Stimulated activated CD8-positive, alpha-beta memory T cell treated with anti-CD3 and anti-CD28 coated beads, Interleukin-12 subunit alpha, Interleukin-12 subunit beta, amount 100 ng/mL, for 1 hour (primary cell): ENCODE data around the gene TOP3B.
"Not testable (repeated sequence)": the region's sequence is repeated elsewhere in the genome, so short reads cannot be mapped to it uniquely, and the experiment has no call there.

ENCODE experiments used
- DNase-seq: peaks from one replicate; pipeline ENCODE4 v3.0.0-alpha.2; 2020; ENCODE audit warnings: low read depth

The TOP3B gene

DNA sequence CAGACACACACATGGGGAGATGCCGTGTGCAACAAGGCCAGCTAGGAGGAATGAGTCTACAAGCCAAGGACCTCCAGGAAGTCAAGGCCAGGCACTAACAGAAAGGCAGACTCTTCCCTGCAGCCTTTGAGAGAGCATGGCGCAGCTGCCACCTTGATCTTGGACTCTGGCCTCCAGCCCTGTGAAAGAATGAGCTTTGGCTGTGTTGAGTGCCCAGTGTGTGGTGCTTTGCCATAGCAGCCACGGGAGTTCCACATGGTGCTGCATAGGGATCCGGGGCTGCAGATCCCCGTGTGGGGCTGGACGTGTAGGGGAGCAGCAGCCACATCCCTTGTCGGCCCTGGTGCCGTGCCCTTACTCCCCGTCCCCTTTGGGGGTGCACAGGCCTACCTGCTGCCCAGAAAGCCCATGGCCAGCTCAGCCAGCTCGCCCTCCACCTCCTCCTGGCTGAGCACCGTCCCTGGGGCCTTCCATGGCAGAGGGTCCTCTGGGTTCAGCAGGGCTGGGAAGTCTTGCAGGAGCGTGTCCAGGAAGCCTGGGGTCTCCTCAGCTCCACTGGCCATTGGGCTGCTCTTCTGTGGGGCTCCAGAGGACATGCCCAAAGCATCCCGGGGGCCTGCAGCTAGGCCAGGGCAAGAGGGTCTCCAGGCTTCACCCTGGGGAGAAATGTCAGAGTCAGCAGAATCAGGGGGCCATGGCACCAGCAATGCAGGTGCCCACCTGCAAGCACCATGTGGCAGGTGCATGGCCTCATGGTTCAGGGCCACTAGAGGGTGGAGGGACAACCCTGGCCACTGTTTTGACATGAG lies 36.9 kb downstream of the TOP3B start:
- no peak for DNase-seq

DNA sequence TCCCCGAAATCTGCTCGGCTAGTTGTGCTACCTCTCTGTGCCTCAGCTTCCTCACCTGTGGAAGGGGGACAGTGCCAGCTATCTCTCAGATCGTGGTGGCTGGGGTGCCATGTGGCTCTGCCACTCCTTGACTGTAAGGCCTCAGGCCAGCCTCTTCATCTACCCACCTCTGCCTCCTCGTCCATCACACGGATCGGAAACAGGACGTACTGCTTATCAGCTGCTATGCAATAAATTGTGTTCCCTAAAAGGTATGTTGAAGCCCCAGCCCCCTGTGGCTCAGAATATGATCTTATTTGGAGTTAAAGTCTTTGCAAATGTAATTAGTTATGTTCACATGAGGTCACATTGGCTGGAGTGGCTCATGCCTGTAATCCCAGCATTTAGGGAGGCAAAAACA lies 37.7 kb downstream of the TOP3B start:
- DNase-seq = no peak

DNA sequence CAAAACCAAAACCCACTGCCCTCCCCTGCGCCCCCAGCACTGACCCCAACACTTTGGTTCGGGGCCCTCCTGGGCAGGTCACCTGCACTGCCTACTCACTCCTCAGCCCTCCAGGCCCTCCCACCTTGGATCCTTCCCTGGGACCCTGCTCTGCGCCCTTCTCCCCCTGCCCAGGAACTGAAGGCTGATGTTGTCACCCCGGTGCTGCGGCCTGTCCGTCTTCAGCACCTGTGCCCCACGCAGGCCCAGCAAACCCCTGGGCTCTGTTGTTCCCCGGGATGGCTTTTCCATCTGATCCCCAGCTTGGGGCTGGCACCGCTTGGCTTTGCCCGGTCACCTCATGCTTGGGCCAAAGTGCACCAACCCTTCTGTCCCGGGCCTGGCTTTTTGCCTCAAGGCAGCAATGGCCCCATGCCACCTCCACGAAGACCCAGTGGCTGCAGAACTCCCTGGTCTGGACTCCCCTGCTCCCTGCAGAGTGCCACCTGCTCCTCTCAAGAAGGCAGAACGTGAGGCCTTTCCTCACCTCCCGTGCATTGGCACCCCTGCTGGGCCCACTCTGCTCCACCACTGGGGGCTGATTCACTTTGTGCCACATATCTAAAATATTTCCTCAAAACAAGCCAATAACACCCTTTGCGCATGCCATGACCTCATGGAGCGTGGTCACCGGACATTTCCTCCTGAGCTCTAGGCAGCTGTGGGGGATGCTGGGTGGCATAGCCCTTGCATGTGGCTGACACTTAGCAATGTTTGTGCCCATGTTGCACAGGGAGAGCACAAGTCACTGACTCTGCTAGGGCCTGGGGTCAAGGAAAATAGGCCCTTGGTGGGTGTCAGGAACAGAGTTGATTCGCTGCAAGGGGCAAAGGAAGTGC lies 38.8 kb downstream of the TOP3B start:
- DNase-seq = no peak

DNA sequence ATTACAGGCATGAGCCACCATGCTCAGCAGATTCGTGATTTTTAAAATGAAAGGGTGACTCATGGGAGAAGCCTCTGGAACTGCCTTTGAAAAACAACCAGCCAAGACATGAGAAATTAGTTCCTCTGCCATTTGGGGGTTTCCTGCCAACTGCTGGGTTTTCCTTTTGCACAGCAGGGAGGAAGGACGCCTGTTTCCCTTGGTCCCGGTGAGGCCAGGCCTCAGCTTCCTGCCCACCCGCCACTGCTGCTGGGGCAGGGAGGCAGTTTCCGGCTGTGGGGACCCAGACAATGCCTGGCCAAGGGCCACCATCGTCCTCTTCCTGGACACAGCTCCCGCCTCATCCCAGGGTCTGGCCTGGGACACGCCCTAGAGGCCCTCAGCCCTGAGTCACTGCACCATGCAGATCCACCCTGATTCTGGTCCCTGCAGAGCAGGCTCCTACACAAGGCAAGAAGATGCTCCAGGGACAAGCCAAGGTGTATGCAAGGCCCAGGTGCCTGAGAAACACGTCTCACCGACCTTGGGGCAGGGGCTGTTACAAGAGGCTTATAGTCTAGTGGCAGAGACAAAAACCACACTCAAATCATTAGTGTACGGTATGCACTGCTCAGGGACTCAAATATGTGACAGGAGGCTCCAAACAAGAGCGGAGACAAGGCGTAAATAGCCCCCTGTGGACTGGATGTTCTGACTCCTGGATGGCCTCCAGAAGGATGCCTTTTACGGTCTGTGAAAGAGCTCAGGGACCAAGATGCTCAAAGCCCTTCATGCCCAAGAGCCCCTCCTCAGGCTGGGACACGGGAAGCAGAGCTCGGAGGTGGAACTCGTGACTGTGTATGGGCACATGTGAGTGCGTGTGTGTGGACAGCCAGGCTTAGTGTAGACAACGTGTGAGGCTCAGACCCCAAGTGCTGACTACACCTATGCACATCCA lies 39.9 kb downstream of the TOP3B start:
- DNase-seq = no peak

DNA sequence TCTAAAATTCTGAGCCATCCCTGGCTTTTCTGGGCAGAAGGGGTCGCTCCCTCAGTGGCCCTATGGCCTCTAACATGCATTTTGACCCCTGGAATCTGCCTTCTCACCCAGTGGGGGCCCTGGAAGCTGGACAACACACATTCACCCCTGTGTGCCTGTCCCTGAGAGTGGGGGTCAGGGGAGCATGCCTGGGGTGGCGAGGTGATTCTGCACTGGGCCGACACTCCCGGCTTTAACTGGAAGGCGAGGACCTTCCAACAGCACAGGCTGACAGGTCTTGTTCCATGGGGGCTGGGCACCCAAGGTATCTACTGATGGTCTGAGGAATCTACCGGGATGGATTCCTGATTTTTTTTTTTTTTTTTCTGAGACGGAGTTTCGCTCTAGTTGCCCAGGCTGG lies 40.7 kb downstream of the TOP3B start:
- DNase-seq = no peak

DNA sequence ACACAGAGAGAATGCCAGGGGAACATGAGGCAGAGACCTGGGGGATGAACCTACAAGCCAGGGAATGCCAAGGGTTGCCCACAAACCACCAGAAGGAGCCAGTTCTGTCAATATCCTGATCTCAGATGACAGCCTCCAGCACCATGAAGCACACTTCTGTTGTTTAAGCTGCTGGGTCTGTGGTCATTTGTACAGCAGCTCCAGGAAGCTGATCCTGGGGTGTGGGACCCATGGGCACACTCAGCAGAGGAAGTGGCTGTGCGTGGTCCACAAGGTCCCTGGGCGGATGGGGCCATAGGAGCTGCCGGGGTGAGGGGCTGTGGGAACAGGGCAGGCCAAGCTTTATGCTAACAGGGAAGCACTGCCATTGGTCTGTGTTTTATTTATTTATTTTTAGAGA lies 42.1 kb downstream of the TOP3B start:
- DNase-seq = no peak

DNA sequence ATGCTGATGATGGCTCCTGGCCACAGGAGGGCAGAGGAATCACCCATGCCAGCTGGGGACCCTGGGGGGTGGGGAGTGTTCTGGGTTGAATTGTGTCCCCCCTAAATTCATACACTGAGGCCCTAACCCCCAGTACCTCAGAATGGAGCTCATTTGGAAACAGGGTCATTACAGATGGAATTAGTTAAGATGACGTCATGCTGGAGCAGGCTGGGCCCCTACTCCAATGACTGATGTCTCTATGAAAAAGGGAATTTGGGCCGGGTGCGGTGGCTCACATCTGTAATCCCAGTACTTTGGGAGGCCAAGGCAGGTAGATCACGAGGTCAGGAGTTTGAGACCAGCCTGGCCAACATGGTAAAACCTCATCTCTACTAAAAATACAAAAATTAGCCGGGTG lies 42.7 kb downstream of the TOP3B start:
- DNase-seq = not testable (repeated sequence)

DNA sequence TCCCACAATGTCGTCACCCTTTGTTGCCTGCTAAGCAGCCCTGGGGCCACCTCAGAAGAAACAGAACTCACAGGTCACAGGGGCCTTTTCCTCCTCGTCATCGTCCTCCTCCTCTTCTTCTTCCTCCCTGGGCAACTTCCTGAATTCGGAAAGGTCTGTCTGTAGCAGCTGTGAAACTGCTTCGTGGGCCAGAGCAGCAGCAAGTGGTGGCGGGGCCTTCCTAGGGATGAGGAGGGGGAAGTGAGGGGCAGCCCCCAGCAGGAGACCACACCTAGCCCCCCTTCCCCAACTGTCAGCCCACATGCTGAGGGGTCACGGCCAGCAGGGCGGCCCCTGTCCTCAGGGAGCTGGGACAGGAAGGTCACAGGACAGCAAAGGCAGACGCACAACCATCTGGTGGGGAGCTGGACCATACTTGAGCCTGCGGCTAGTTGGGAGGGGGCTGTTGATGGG lies 43.1 kb downstream of the TOP3B start:
- no peak for DNase-seq

DNA sequence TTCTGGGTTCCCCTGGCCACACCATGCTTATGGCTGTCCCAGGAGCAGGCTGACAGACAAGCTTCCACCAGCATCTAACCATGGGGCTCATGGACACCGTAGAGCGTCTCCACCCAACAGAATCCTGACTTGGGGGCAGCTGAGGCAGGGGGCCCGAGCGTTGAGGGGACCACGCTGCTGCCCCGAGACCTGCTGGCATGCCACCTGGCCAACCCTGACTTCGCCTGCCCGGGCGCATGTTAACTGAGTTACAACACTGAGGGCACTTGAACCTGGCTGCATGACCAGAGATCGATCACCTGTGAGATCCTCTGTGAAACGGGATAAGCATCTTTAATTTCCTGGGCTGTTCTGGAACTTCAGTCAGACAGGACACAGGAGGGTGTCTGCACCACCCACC lies 43.7 kb downstream of the TOP3B start:
- DNase-seq = no peak

DNA sequence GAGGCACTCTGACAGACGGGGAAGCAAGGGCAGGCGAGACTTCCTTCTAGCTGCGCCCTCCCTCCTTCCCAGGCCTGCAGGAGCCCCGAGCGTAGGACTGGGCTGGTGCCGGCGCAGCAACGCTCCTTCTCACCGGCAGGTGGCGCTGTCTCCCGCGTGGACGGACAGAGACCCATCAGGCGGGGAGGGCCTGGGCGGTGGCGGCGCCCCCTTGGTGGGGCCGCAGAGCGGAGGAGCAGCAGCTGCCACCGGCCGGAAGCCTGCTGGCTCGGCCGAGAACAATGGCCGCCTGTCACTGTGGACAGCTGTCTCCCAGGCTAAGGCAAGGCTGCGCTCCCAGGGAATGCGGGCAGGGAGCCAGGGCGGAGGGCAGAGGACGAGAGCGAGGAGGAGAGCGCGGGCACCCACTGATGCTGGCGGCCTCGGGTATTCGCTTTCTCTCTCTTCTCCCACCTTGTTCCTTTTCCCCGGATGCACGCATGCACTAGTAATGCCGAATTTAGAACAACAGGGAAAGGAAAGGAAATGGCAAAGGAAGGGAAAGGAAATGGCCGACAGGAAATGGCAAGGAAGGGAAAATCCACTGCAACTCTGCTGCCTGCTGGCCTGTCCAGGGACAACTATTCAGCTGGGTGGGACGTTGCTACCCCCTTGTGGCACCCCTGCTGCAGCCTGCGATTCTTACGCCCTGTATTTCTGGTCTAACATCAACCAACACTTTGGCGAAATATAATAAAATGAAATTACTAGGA lies 44.3 kb downstream of the TOP3B start:
- DNase-seq = peak; percentile 86

DNA sequence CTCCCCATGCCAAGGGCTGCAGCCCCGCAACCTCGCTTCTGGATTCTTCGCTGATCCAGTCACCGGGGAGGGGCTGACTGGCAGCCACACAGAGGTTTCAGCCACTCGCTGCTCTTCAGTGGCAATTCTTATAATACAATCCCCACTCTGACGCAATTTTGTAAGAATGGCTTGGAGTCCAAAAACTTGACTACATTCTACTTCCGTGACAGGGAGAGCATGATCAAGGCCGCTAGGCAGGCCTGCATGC lies 44.8 kb downstream of the TOP3B start:
- no peak for DNase-seq

DNA sequence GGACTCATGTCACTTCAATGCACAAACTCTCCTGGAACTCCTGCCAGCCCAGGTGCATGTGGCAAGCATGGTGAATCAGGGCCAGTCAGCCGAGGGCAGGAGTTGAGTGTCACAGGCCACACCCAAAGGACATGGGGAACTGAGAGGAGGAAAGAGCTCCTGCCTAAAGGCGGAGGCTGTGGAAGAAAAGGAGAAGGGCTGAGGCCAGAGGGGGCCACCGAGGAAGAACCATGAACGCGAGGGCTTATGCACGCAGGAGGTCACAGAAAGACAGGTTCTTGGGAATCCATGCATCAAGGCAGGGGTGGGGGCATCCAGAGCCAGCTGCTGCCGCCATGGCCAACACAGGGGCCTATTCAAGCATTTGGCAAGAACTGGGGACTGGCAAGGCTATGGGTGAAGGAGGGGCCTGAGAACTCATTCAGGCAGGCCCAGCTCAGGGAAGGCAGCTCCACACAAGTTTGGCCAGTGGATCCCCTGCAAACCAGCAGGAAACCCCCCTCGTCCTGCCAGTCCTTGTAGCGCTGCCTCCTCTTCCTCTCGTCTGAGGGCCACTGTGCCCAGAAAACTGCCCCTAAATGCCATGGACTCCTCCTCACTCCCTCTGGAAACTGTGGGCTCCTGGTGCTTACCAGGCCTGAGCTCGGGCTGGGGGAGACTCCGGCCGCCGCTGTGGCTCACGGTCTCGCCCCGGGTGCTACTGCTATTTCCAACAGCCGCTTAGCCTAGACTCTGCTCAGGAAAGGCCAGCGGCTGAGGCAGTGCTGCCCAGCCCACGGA lies 45.4 kb downstream of the TOP3B start:
- DNase-seq = no peak

DNA sequence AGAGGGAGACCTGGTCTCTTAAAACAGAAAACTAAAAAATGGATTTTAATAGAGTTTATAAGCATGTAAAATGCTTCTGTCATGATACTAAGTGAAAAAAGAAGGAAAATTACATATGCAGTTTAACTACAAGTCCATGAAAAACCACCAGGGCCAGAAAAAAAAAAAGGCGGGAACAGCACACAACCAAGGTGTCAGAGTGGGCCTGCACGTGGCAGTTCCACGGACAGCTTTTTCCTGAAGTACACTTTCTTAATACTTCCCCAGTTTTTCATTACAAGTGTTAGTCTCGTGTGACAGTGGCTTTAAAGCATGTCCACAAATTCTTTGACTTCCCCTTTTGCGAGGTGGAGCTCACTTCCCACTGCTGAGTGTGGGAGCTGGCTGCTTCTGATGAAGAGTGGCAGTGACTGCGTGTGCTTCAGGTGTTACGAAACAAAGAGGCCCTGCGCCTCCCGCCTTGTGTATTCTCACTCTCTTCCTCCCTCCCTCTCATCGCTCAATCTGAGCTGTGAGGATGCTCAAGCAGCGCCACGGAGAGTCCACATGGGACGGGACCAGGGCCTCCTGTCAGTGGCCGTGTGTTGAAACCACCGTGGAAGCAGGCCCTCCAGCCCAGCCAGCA lies 46.3 kb downstream of the TOP3B start:
- DNase-seq = no peak

DNA sequence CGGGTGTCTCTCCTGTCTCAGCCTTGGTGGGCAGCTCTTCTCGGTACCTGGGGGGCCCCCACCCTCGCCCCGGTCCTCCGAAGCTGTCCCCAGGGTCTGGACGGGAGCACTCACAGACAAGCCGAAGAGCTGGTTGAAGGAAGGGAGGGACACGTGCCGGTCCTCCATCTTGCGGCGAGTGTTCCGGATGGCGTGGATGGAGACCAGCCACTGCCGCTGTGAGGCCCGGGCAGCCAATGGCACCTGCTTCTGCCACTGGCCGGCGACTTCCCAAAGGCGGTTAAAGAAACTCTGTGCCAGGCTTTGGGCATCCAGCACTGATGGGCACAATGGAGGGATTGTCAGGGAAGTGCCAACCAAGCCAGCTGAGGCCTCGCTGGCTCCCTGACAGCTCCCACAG lies 48.7 kb downstream of the TOP3B start:
- DNase-seq = no peak

DNA sequence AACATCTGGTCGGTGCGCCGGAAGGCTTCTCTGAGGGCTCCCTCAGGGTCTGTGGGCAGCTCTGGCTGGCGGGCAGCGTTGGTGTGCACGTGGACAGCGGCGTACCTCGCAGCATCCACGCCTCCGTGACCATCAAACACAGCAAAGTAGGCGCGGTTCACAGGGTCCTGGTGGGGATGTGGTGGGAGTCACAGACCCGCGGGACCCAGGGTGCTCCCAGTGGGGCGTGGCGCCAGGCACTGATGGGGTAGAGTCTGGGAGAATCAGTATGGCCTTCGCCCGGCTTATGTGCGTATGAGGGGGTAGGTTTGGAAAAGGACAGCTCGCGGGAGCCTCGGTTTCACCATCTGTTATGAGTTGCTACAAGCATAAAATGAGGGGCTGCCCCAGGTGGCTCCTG lies 49.2 kb downstream of the TOP3B start:
- DNase-seq = no peak

DNA sequence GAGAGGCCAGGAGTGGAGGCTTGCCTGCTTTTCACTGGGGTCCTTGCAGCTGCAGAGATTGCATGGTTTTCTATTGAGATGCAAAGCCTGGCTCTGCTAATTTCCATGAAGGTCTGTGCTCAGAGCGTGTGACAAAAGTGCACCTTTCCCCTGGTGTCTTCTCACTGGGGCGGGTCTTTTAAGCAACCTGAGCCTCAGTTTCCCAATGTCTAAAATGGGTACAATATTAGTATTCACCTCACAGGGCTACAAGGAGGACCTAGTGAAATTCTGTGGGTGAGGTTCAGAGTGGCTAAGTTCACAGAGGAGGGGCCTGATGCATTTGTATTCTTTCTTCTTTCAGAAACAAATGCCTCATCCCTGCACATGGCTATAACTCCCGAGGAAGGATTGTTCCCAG lies 50.2 kb downstream of the TOP3B start:
- DNase-seq = no peak

DNA sequence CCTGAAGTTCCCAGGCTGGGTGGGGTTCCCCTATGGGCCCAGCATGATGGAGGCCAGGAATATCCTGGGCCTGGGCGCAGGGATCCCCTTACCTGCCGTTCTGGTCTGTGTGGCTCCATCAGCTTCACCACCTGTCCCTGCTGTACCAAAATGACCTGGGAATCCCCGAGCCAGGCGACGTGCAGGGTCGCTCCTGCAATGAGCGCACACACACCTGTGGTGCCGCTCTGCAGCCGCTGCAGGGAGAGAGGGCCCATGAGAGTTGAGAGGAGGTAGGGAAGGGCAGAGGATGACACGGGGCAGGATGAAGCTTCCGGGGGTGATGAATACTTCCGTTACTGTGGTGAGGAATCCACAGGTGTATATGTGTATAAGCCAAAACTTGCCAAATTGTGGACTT lies 51.5 kb downstream of the TOP3B start:
- DNase-seq = no peak

DNA sequence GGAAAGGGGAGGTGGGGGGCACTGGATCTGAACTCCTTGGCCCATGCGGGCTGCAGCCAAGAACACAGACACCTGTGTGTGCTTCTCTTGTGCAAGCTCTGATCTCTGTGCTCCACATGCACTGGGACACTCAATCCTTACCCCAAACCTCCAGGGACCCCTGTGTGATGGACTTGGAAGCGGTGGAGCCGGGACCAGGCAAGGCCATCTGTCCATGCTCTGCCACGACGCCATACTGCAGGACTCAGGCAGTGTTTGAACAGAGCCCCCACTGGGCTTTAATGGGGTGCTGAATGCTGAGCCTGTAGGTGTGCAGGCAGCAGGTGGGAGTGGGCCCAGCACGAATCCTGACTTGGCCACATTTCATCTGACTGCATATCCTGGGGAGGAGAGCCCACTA lies 53.3 kb downstream of the TOP3B start:
- DNase-seq = no peak

DNA sequence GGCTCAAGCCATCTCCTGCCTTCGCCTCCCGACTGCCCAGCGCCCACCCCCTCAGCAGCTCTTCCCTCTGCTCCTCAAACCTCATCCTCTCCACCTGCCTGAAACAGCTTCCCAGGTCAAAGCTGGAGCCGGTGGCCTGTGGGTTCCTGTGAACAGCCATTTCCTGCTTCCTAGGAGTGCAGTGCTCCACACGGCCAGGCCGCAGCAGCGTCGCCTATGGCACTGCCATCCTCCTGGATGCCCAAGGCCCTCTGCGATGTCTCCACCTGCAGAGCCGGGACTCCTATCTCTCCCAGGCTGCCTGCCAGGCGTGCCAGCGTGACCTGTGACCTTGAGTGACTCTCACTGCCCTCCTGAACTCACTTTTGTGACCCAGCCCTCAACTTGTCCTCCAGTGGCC lies 54.5 kb downstream of the TOP3B start:
- DNase-seq = no peak

DNA sequence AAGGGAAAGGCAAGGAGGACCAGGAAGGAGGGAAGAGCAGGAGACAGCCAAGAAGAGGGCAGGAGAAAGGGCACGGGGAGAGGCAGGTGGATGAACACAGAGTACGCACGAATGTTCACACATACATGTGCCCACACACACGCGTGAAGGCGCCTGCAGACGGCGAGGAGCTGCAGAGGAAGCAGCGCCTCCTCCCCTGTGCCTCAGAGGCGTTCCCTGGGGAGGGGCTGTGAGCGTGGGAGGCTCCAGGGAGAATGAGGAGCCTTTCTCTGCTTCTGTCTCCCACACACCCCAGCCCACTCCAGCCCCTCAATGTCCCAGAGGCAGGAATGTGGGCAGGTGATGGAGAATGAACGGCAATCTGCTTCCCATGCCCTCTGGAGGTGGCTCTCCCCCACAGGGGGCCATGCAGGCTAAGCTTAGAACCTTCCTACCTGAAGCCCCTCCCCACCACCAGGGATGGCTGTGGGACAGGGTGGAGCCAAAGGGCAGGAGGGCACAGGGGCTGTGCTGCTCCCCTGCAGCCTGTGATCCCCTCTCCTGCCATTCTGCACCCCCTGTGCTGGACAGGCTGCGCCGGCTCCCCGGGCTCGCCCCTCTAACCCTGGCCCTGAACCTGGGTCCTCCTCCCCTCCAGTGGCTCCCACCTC lies 55.3 kb downstream of the TOP3B start:
- DNase-seq = no peak
